Bronchial epithelial cell (primary cell): Measurements from ENCODE around the gene ESYT2. TPM values are rescaled to one million over a fixed set of nuclear protein-coding genes. Genes with fewer than 3 reads are reported as not detected.

Experiments
- DNase-seq: peaks from one replicate; pipeline ENCODE4 v3.0.0-alpha.2; 2010; ENCODE audit warnings: low read depth
- FAIRE-seq: peaks from 2 replicates; lab custom pipeline; 2011; peaks lifted over from hg19 to GRCh38; lab: Jason Lieb, UNC
- H3K27me3 ChIP-seq: 2 replicates; pipeline ENCODE4 v1.5.1; 2011; ENCODE audit warnings: low read length; ENCODE audit not compliant: control insufficient read depth, insufficient read depth
- H3K36me3 ChIP-seq: 2 replicates; pipeline ENCODE4 v1.5.1; 2011; ENCODE audit warnings: low read length; ENCODE audit not compliant: control insufficient read depth, insufficient read depth
- H3K4me3 ChIP-seq: 2 replicates; pipeline ENCODE4 v1.5.1; 2011; ENCODE audit warnings: mild to moderate bottlenecking, low read depth, low read length, control low read depth
- CTCF ChIP-seq: IDR thresholded peaks from 2 replicates; pipeline ENCODE4 v1.5.1; 2011; ENCODE audit warnings: mild to moderate bottlenecking, moderate library complexity, low read length, control low read depth, inconsistent platforms; ENCODE audit not compliant: insufficient read depth, severe bottlenecking
- total RNA-seq: library from RNA; depleted of rRNA; stranded (reverse); fragments of >200 nt; gene quantifications from 2 replicates; pipeline ENCODE4 v1.2.1, GENCODE V29; 2014

Gene ESYT2
- total RNA-seq, 1 donor from 2014 or later = 75.0 TPM

GRCh38 chr7:158776474-158776873 is 52.8 kb downstream of the ESYT2 start:
- Histone ChIP-seq H3K4me3 (no peak overlapping the region), H3K27me3 (no peaks in the 10 kb centered on the region), H3K36me3 (peaks cover 5% of the 10 kb centered on the region)
- FAIRE-seq (no peak), DNase-seq (no peak)
- TF ChIP-seq CTCF = no peak

- Histone ChIP-seq H3K4me3 (no peak overlapping the region), H3K36me3 (peaks cover 5% of the 10 kb centered on the region), H3K27me3 (no peaks in the 10 kb centered on the region)
- TF ChIP-seq CTCF = no peak
- DNase-seq = no peak
- FAIRE-seq = no peak
Measured at GRCh38 chr7:158774952-158775351, 54.4 kb downstream of the ESYT2 start.

DNA sequence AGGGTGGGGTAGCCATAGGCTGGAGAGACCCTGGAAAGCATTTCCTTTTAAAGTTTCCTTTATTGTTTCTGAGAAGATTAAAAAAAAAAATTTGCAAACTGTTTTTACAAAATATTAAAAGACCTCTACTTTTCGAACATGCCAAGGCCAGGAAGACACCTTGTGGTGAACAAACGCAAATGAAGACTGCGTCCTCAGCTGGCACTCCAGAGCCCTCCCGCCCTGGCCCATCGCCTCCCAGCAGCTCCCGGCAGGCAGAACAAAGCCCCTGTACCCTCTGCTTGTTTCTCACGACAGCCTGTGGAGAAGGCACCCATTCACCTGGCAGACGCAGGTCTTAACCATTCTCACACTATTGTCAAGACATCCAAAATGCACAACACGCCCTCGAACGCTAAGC is 56.4 kb downstream of the ESYT2 start:
- H3K4me3 ChIP-seq = no peak overlapping the region
- TF ChIP-seq CTCF = no peak
- FAIRE-seq (no peak), DNase-seq (no peak)
- H3K27me3 ChIP-seq = no peaks in the 10 kb centered on the region
- H3K36me3 ChIP-seq = peaks cover 7% of the 10 kb centered on the region

DNA sequence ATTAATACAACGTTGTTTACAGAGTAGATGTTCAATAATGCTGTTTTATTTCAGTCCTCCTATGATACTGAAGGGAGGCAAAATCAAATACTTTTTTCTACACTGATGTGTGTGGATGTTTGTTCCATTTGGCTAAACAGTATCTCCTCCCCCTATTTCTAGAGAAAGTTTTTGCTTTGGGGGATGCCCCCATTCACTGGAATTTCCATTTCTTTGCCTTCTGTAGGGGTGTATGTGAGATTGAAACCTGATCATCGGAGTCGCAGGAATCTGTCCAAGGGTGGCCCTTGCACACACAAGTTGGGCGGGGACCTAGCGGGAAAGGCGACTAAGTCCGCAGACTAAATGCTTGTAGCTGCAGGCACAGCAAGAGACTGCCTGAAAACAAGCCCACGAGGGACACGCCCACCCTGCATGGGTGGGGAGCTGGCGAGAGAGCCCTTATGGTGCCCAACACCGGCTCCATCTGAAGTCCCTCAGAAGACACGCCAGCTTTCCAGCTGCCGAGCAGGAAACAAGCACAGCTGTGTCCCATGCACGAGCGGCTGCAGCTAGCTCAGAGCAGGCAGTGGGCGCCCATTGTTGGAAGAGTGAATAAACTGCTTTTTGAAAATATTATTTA is 58.0 kb downstream of the ESYT2 start:
- peaks cover 11% of the 10 kb centered on the region for H3K36me3 ChIP-seq
- no peak overlapping the region for H3K4me3 ChIP-seq
- H3K27me3 ChIP-seq = no peaks in the 10 kb centered on the region
- no peak for TF ChIP-seq CTCF
- DNase-seq (no peak), FAIRE-seq (no peak)

DNA sequence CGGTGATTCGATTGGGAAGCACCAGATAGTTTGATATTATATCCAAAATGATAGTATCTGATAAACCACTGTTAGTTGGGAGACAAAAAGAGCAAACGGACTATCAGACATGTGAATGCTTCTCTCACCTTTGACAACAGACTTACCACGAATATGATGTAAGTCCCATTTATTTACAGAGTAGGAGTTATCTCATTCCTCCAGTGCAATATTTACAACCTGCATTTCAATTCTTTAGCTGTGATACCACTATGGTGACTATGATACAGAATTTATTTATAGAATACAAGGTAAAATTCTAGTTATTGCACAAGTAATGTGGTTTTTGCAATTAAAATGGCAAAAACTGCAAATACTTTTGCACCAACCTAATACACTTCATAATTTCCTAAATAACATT is 61.6 kb downstream of the ESYT2 start:
- no peak for TF ChIP-seq CTCF
- H3K36me3 ChIP-seq = peaks cover 17% of the 10 kb centered on the region
- H3K27me3 ChIP-seq = no peaks in the 10 kb centered on the region
- DNase-seq = no peak
- no peak for FAIRE-seq
- no peak overlapping the region for H3K4me3 ChIP-seq
